GM12801 (cell line): ENCODE measurements around the gene LAD1.

Experiments used
- CTCF ChIP-seq: IDR thresholded peaks from one replicate; pipeline ENCODE4 v1.5.1; 2011; ENCODE audit warnings: control low read depth; ENCODE audit not compliant: insufficient read length; ENCODE audit errors: extremely low read depth

LAD1 gene

GRCh38 chr1:201434266-201434665 lies 35.1 kb upstream of the LAD1 start:
- no peak for TF ChIP-seq CTCF

- TF ChIP-seq CTCF = no peak
Measured at GRCh38 chr1:201433609-201434008, 34.5 kb upstream of the LAD1 start.

- no peak for TF ChIP-seq CTCF
Measured at GRCh38 chr1:201430776-201431175, 31.7 kb upstream of the LAD1 start.

GRCh38 chr1:201429736-201430501 lies 30.8 kb upstream of the LAD1 start:
- no peak for TF ChIP-seq CTCF

- TF ChIP-seq CTCF = no peak
Measured at GRCh38 chr1:201427963-201428362, 28.8 kb upstream of the LAD1 start.

- TF ChIP-seq CTCF = no peak
Measured at GRCh38 chr1:201426479-201427310, 27.6 kb upstream of the LAD1 start.

GRCh38 chr1:201424146-201424545 lies 25.0 kb upstream of the LAD1 start:
- TF ChIP-seq CTCF = no peak
